Stimulated activated CD8-positive, alpha-beta memory T cell treated with anti-CD3 and anti-CD28 coated beads, Interleukin-7, amount 100 ng/mL, for 1 hour (primary cell): Measurements from ENCODE around the gene ARL5B.

Experiments used
- DNase-seq, 2 donors: peaks; one replicate each; pipeline ENCODE4 v3.0.0-alpha.2; 2020; ENCODE audit warnings: low read depth in 2 of 2

Gene ARL5B

GRCh38 chr10:18703521-18703920 is 44.3 kb downstream of the ARL5B start:
- DNase-seq, result no peak

GRCh38 chr10:18710201-18710653 is 51.0 kb downstream of the ARL5B start:
- no peak for DNase-seq

- no peak for DNase-seq
Observed at GRCh38 chr10:18713077-18713476, 53.8 kb downstream of the ARL5B start.

- no peak for DNase-seq
Observed at GRCh38 chr10:18718991-18719390, 59.8 kb downstream of the ARL5B start.

- no peak for DNase-seq
Observed at GRCh38 chr10:18719811-18720210, 60.6 kb downstream of the ARL5B start.

GRCh38 chr10:18721067-18721466 is 61.8 kb downstream of the ARL5B start:
- DNase-seq, result no peak

- DNase-seq, result no peak
Observed at GRCh38 chr10:18723801-18724200, 64.6 kb downstream of the ARL5B start.
